GM12878 (cell line): ENCODE data around the gene CCNI. TPM values are rescaled to one million over a fixed set of nuclear protein-coding genes. Genes with fewer than 3 reads are reported as not detected.
A peak's percentile ranks its signal among the peaks of the same experiment; 100 is the strongest.

Experiments
- ATAC-seq: fragments of 200-7000 bp; cut with Tn5 transposase; 3 replicates; pipeline ENCODE4 v1.9.1; 2020; ENCODE audit warnings: mild to moderate bottlenecking, moderate library complexity
- BruUV-seq: library from RNA; stranded (reverse); fragments of 400-500 nt; replicated peaks from 2 replicates; lab custom pipeline; 2021; lab: Mats Ljungman, UMichigan
- CTCF ChIA-PET: fragments of 300-600 bp; sonication (Branson Sonifier 250); formaldehyde crosslinking; extraction: SDS; loops from one replicate; lab custom pipeline; 2021; ENCODE audit warnings: inconsistent platforms; lab: Yijun Ruan, JAX
- POLR2A ChIA-PET: fragments of 350-600 bp; formaldehyde crosslinking; extraction: SDS; loops from one replicate; lab custom pipeline; 2021; ENCODE audit warnings: inconsistent platforms; lab: Charles Lee
- RAD21 ChIA-PET: fragments of 300-600 bp; sonication (Branson Sonifier 250); formaldehyde crosslinking; loops from one replicate; lab custom pipeline; 2023; ENCODE audit warnings: antibody characterized with exemption; ENCODE audit not compliant: unreplicated experiment; lab: Charles Lee
- SMC1A ChIA-PET: fragments of 300-600 bp; sonication (Branson Sonifier 250); formaldehyde crosslinking; loops from one replicate; lab custom pipeline; 2023; ENCODE audit not compliant: unreplicated experiment, uncharacterized antibody; lab: Charles Lee
- DNase-seq: peaks from one replicate; pipeline ENCODE4 v3.0.0-alpha.2; 2011; ENCODE audit warnings: low read depth, low spot score
- FAIRE-seq: peaks from 3 replicates; lab custom pipeline; 2011; peaks lifted over from hg19 to GRCh38; lab: Jason Lieb, UNC
- H2AFZ ChIP-seq: 2 replicates; pipeline ENCODE4 v1.6.0; 2011; ENCODE audit warnings: low read depth, low read length, control low read depth; ENCODE audit not compliant: control insufficient read depth
- H3K27ac ChIP-seq: 2 replicates; pipeline ENCODE4 v1.5.1; 2011; ENCODE audit warnings: control low read depth; ENCODE audit not compliant: control insufficient read depth, insufficient read depth
- H3K27me3 ChIP-seq, 2 experiments: replicated peaks in 1 of 2; 2 replicates each; pipeline versions ENCODE4 v1.6.0 to v1.6.1; 2011; ENCODE audit warnings: low read length in 1 of 2; ENCODE audit not compliant: control insufficient read depth in 2 of 2, insufficient read depth in 2 of 2
- H3K36me3 ChIP-seq, 2 experiments: 2 replicates each; pipeline ENCODE4 v1.5.1; 2011; ENCODE audit warnings: low read length in 1 of 2; ENCODE audit not compliant: control insufficient read depth in 2 of 2, insufficient read depth in 2 of 2
- H3K4me1 ChIP-seq: 2 replicates; pipeline ENCODE4 v1.6.1; 2011; ENCODE audit warnings: mild to moderate bottlenecking, low read length, moderate library complexity, mixed read lengths; ENCODE audit not compliant: control insufficient read depth, insufficient read depth
- H3K4me2 ChIP-seq: 2 replicates; pipeline ENCODE4 v1.6.0; 2011; ENCODE audit warnings: control low read depth; ENCODE audit not compliant: control insufficient read depth, insufficient read depth
- H3K4me3 ChIP-seq: fragments of 200-600 bp; sonication (generic); 2 replicates; pipeline ENCODE4 v1.5.1; 2016
- H3K79me2 ChIP-seq: 2 replicates; pipeline ENCODE4 v1.6.0; 2011; ENCODE audit warnings: low read length; ENCODE audit not compliant: control insufficient read depth, insufficient read depth
- H3K9ac ChIP-seq: 2 replicates; pipeline ENCODE4 v1.8.0; 2011; ENCODE audit warnings: low read length, control low read depth, mixed read lengths; ENCODE audit not compliant: control insufficient read depth, insufficient read depth
- H3K9me3 ChIP-seq: replicated peaks from 3 replicates; pipeline ENCODE4 v1.5.1; 2011; ENCODE audit warnings: mild to moderate bottlenecking, low read length; ENCODE audit not compliant: control insufficient read depth, insufficient read depth
- H4K20me1 ChIP-seq: 2 replicates; pipeline ENCODE4 v1.6.0; 2011; ENCODE audit not compliant: control insufficient read depth, insufficient read depth
- ATF7 ChIP-seq: fragments of 450-650 bp; IDR thresholded peaks from 2 replicates; pipeline ENCODE4 v1.6.1; 2016; ENCODE audit warnings: low read depth, mild to moderate bottlenecking
- CBX3 ChIP-seq: fragments of 200-600 bp; sonication (generic); IDR thresholded peaks from 2 replicates; pipeline ENCODE4 v1.6.1; 2016; ENCODE audit warnings: low read depth, borderline replicate concordance
- CREB1 ChIP-seq: IDR thresholded peaks from 2 replicates; pipeline ENCODE4 v1.6.1; 2012; ENCODE audit warnings: low read depth, mild to moderate bottlenecking, inconsistent platforms
- CREM ChIP-seq: IDR thresholded peaks from 2 replicates; pipeline ENCODE4 v1.6.1; 2014; ENCODE audit warnings: antibody characterized with exemption, low read depth
- DPF2 ChIP-seq: fragments of 450-650 bp; IDR thresholded peaks from 2 replicates; pipeline ENCODE4 v1.6.1; 2017; ENCODE audit warnings: mild to moderate bottlenecking
- ETV6 ChIP-seq, 2 experiments: fragments of 450-650 bp in 1 of 2; IDR thresholded peaks in 1 of 2; conservative IDR thresholded peaks in 1 of 2; 2 replicates each; pipeline ENCODE4 v1.6.1; 2014; ENCODE audit warnings: antibody characterized with exemption in 1 of 2, borderline replicate concordance in 1 of 2, low read depth in 1 of 2, mild to moderate bottlenecking in 1 of 2, moderate library complexity in 1 of 2
- JUND ChIP-seq: IDR thresholded peaks from 2 replicates; pipeline ENCODE4 v1.6.1; 2012; ENCODE audit warnings: low read depth, mild to moderate bottlenecking, low read length, improper control_type of control experiment, moderate library complexity
- MEF2A ChIP-seq: IDR thresholded peaks from 2 replicates; pipeline ENCODE4 v1.6.1; 2011; ENCODE audit warnings: low read depth, mild to moderate bottlenecking, low read length, moderate library complexity; ENCODE audit not compliant: insufficient read depth
- NBN ChIP-seq: fragments of 450-650 bp; IDR thresholded peaks from 2 replicates; pipeline ENCODE4 v1.6.1; 2016
- NFXL1 ChIP-seq: fragments of 450-650 bp; IDR thresholded peaks from 2 replicates; pipeline ENCODE4 v1.6.1; 2017; ENCODE audit warnings: antibody characterized with exemption, mild to moderate bottlenecking, borderline replicate concordance
- NR2C1 ChIP-seq: fragments of 450-650 bp; IDR thresholded peaks from 2 replicates; pipeline ENCODE4 v1.6.1; 2017; ENCODE audit warnings: antibody characterized with exemption, mild to moderate bottlenecking, moderate library complexity
- RCOR1 ChIP-seq: conservative IDR thresholded peaks from 2 replicates; pipeline ENCODE4 v1.6.1; 2012; ENCODE audit warnings: low read depth, low read length, improper control_type of control experiment
- RFX5 ChIP-seq: IDR thresholded peaks from 2 replicates; pipeline ENCODE4 v1.6.1; 2011; ENCODE audit warnings: low read depth, low read length, improper control_type of control experiment
- TARDBP ChIP-seq: IDR thresholded peaks from 2 replicates; pipeline ENCODE4 v1.6.1; 2016; ENCODE audit warnings: borderline replicate concordance
- YY1 ChIP-seq: IDR thresholded peaks from 2 replicates; pipeline ENCODE4 v1.6.1; 2011; ENCODE audit warnings: low read depth, mild to moderate bottlenecking, low read length
- ZNF384 ChIP-seq: IDR thresholded peaks from 2 replicates; pipeline ENCODE4 v1.6.1; 2012; ENCODE audit warnings: low read depth, mild to moderate bottlenecking, low read length, improper control_type of control experiment, borderline replicate concordance
- WGBS: methylation state at CpG from one replicate; pipeline ENCODE4 v1.1.6; 2016; ENCODE audit warnings: low lambda C conversion rate; ENCODE audit not compliant: insufficient replicate concordance, insufficient coverage; ENCODE audit errors: missing lambda C conversion rate; 5-methylcytosine and 5-hydroxymethylcytosine counted together
- in situ Hi-C: fragments of 300-500 bp; cut with MboI; formaldehyde crosslinking; loops from 9 replicates; pipeline ENCODE4 v1.14.3; 2018; ENCODE audit warnings: mixed read lengths
- intact Hi-C: fragments of 100-400 bp; cut with micrococcal nuclease; formaldehyde crosslinking; loops from one replicate; pipeline ENCODE4 v1.14.2; 2022; ENCODE audit not compliant: unreplicated experiment
- polyA plus RNA-seq, 11 experiments: library from polyadenylated mRNA; depleted of rRNA in 4 of 11; unstranded in 6 of 11; stranded (reverse) in 5 of 11; fragments of >200 nt; fragmentation: Nextera tagmentation in 4 of 11; fragmentation: Illumina TruSeq in 1 of 11; extraction: Ambion mirVana in 4 of 11; extraction: Trizol in 1 of 11; gene quantifications; 1 replicate in 1 of 11; 2 replicates in 10 of 11; pipeline versions ENCODE4 v1.2.1 to v1.2.3, GENCODE V29; 2011 to 2016; ENCODE audit warnings: inconsistent platforms in 2 of 11, missing spikeins in 2 of 11, low read depth in 1 of 11
- total RNA-seq, 4 experiments: library from RNA; depleted of rRNA in 3 of 4; stranded (reverse); fragments of >200 nt in 3 of 4; fragmentation: Illumina TruSeq in 1 of 4; extraction: Trizol in 1 of 4; gene quantifications; 2 replicates each; pipeline versions ENCODE4 v1.2.1 to v1.2.3, GENCODE V29; 2013 to 2021

Gene CCNI
- total and polyA plus RNA-seq, 10 of the 15 experiments (the other 5 are each of a cell fraction or from before 2014, with no cell fraction given), result 70.6 to 178 (median 105) TPM

- in situ Hi-C loops, result no loop called here
- no TSS peak for BruUV-seq
- Histone ChIP-seq H2AFZ (no peak overlapping the region), H3K36me3 (no peaks in the 10 kb centered on the region; a peak in 1 of 4 replicates), H3K27me3 (no peaks in the 10 kb centered on the region), H3K9ac (peak overlapping the region; percentile 35; the same call in 1 of the 2 replicates), H3K4me2 (peak overlapping the region; percentile 66), H4K20me1 (peaks cover 9% of the 10 kb centered on the region; the same call in 1 of the 2 replicates), H3K79me2 (peaks cover 87% of the 10 kb centered on the region), H3K4me1 (peaks cover 3% of the 10 kb centered on the region; the same call in 1 of the 2 replicates), H3K9me3 (no peaks in the 10 kb centered on the region), H3K4me3 (peak overlapping the region; percentile 97)
- ChIA-PET RAD21 (interaction anchor here (0.6 to 3.3 kb wide), 7 partner anchors 18 to 131 kb away, joined by 3 to 24 read pairs (median 4); no protein-coding TSS in a partner anchor), POLR2A (interaction anchor here (0.6 to 1.6 kb wide), 12 partner anchors 8 to 1137 kb away, joined by 3 to 15 read pairs (median 4); no protein-coding TSS in a partner anchor), SMC1A (interaction anchor here (0.6 to 5.2 kb wide), 9 partner anchors 13 to 203 kb away, joined by 3 to 44 read pairs (median 5); no protein-coding TSS in a partner anchor), CTCF (interaction anchor here (0.9 to 5.9 kb wide), 6 partner anchors 12 to 132 kb away, joined by 3 to 30 read pairs (median 16); no protein-coding TSS in a partner anchor)
- intact Hi-C loops, result no loop called here
- DNase-seq (no peak), FAIRE-seq (no peak), ATAC-seq (peak; percentile 3)
- WGBS, result 38% methylated on average over 4 of the region's 5 CpGs
- peak; percentile 73 for TF ChIP-seq ZNF384
- TF ChIP-seq TARDBP, result no peak
- TF ChIP-seq RCOR1, result no peak
- no peak for TF ChIP-seq RFX5
- peak; percentile 86 for TF ChIP-seq ATF7
- 0 out of 2 replicates have a peak, but pooled peaks have one; percentile 48 for TF ChIP-seq NBN
- TF ChIP-seq MEF2A, result no peak
- TF ChIP-seq JUND, result no peak
- no peak for TF ChIP-seq DPF2
- peak; percentile 55; the same call in 1 of the 2 replicates for TF ChIP-seq CREB1
- no peak for TF ChIP-seq NR2C1
- no peak for TF ChIP-seq ETV6 (conservative IDR thresholded peaks at IDR 0.05 in 1 of 2, IDR thresholded peaks at IDR 0.05 in 1 of 2; ENCODE audit: borderline replicate concordance in 1 of 2, low read depth in 1 of 2)
- no peak for TF ChIP-seq CBX3
- 0 out of 2 replicates have a peak, but pooled peaks have one; percentile 37 for TF ChIP-seq CREM
- TF ChIP-seq YY1, result no peak
- no peak for TF ChIP-seq NFXL1
- TF ChIP-seq, all 136 proteins: peak for 5
- H3K27ac ChIP-seq, result no peak overlapping the region
Measured at GRCh38 chr4:77072195-77072753, 3.5 kb downstream of the CCNI start.
